Measurements from ENCODE around the gene TFCP2L1.

TFCP2L1 gene

DNA sequence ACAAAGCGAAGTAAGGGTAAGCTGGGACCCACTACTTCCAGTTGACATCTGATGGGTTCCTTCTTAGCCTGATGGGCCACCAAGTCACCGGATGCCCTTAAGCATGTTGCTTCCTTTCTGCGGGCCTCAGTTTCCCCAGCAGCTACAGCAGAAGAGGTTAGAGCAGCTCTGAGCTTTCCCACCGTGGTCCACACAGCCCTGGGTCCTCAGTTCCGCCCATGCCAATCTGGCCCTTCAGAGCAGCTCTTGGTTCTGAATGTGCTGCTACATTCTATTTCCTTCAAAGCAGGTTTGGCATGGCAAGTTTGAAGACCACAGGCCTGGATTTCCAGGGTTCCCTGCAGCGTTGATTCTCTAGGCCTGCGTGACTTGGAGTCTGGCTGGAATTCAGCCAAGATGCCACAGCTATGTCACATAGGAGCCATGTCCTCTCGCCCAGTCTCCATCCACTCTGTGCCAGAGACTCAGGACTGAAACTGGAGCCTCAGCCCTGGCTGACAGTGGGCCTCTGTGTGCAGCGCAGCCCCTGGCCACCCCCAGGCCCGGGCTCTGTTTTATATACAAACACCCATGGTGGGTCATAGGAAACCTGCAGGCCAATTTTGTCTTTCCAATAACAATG, 79.6 kb downstream of the TFCP2L1 start:
- no peak for DNase-seq (ENCODE audit: low read depth, low spot score)
- H3K4me3 ChIP-seq (ENCODE audit: low read length) = no peak overlapping the region

DNA sequence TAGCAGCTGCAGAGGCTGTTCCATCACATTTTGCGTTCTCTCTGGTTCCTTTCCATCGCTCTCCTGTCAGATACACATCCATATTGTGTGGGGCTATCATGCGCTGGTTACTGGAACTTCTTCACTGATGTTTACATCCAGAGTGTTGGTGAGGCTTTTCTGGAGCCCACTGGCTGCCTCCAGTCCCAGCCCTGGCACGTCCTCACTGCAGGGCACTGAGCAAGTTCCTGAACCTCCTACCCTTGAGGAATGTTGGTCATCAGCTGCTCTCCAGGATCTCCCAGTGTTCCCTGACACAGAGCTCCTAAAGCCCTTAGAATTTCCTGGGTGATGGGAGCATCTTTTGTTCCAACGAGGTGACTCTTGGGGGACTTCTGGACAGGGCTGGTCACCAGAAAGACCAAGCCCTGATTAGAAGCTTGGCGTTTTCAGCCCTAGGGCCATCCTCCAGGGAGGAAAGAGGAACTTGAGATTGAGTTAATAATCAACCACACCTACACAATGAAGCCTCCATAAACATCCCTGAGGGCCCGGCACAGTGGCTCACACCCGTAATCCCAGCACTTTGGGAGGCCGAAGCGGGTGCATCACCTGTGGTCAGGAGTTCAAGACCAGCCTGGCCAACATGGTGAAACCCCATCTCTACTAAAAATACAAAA, 81.3 kb downstream of the TFCP2L1 start:
- no peak for DNase-seq (ENCODE audit: low read depth, low spot score)
- no peak overlapping the region for H3K4me3 ChIP-seq (ENCODE audit: low read length)

DNA sequence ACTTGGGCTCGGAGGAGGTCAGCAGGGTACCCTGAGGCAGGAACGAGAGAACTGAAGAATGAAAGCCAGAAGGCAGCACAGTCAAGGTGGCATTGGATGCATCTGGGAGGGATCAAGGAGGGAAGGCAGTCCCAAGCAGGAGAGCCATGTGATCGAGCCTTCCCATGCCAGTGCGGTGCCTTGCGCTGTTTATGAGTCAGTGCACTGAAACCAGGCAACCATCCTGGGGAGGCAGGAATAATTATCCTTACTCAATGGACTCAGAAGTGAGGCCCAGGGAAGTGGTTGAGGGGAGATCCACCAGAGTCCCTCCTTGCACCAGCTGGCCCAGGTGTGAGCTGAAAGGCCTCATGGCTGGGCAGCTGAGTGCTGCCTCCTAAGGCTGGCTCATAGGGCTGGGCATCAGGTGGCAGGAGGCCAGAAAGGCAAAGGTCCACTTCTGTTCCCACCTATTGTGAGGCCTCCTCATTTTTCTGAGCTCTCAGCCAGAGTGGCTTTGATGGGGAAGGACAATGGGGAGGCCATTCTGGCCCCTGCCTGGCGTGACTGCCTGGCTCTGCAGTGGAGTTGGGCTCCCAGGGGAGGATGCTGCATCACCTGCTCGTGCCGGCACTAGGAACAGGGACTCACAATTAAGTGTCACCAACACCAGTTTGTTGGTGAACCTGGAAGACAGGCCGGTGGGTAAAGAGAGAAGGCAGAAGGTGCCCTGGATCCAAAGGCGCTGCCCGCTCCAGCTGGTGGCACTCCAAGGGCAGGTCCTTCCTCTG, 82.3 kb downstream of the TFCP2L1 start:
- H3K4me3 ChIP-seq (ENCODE audit: low read length) = no peak overlapping the region
- no peak for DNase-seq (ENCODE audit: low read depth, low spot score)

DNA sequence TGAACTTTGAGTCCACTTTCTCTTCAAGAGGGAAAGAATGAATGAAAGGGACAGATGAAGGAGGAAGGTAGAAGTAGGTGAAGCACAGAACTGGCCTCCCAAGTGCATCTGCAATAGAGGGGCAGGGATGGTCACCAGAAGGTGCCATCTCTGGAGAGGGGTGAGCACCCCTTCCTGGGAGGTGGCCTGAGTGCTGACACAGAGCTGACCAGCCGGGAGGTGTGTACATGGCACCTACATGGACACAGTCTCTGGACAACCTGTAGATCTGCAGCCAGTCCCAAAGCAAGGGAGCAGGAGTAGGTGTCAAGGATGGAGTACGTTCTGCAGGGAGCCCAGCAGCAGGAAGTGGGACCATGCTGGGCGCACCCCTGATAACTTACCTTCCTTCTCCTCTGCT, 83.2 kb downstream of the TFCP2L1 start:
- DNase-seq (ENCODE audit: low read depth, low spot score) = no peak
- H3K4me3 ChIP-seq (ENCODE audit: low read length) = no peak overlapping the region

DNA sequence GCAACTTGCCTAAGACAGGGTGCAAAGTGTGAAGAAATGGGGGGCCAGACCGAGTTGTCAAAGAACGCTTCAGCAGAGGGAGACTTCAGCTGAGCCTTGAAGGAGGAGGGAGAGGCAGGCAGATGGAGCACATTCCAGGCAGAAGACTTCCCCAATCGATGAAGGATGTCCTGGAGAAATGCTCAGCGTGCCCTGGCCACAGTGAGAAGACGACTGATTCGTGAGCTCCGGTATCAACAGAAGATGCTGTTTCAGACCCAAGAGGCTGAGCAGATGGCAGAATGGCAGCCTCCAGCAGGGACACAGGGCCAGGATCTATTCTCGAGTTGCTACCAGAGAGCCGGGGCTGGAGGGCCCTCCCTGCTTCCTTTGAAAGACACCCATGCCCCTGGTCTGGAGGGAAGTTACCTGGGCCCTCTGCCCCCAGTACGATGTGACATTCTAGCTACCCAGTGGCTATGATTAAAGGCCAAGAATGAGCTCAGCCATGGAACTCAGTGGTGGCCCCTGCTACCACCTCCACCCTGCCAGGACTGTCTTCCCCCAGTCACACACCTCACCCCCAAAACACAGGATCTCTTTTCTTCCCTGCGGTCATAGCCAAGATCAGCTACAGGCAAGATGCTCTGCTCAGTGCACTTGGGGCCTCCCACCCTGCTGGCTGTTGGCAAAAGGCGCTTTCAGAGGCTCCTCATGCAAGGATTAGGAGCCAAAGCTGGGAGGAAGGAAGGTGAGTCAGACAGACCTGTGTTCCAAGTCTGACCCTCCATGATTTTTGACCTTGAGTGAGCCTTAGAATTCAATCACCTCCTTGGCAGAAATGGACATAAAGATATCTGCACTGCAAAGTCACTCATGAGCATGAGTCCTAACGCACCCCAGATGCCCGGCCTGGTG, 84.3 kb downstream of the TFCP2L1 start:
- no peak overlapping the region for H3K4me3 ChIP-seq (ENCODE audit: low read length)
- DNase-seq (ENCODE audit: low read depth, low spot score) = no peak

DNA sequence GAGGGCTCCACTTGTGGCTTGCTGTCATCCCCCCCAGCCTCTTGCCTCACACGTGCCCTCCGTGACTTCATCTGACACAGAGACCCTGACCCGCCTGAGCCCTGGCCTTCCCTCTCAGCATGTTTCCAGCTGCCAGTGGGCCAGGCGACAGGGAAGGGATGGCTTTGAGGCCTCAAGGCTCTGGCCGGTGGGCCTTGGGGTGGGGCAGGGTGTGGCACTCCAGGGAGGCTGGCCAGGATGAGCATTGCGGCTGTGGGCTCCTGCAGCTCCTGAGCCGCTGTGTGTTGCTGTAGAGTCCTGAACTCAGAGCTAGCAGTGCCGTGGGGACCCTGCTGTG, 85.0 kb downstream of the TFCP2L1 start:
- DNase-seq (ENCODE audit: low read depth, low spot score) = no peak
- H3K4me3 ChIP-seq (ENCODE audit: low read length) = no peak overlapping the region

DNA sequence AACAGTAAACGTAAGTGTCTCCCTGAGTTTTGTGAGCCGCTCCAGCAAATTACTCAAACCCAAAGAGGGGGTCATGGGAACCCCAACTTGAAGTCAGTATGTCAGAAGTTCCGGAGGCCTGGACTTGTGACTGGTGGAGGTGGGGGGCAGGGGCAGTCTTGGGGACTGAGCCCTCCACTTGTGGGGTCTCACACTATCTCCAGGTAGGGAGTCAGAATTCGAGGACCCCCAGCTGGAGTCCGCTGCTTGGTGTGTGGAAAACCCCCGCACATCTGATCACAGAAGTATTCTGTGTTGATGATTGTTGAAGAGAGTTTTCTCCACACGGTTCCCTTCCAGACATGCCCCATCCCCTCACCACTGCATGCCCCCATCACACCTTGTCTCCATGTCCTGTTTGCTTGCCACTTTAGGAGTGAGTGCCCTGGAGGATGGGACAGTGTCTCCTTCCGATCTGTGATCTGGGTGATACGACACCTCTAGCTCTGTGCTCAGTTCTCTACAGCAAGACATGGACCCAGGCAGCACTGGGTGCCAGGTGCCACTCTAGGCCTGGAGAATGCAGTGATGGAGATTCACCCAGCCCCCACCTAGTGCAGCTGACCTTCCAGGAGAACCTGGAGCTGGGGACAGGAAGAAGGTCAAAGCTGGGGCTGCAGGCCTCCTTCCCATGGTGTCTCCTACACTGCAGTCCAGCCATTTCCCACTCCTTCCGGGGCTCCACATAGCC, 85.6 kb downstream of the TFCP2L1 start:
- H3K4me3 ChIP-seq (ENCODE audit: low read length) = no peak overlapping the region
- no peak for DNase-seq (ENCODE audit: low read depth, low spot score)

DNA sequence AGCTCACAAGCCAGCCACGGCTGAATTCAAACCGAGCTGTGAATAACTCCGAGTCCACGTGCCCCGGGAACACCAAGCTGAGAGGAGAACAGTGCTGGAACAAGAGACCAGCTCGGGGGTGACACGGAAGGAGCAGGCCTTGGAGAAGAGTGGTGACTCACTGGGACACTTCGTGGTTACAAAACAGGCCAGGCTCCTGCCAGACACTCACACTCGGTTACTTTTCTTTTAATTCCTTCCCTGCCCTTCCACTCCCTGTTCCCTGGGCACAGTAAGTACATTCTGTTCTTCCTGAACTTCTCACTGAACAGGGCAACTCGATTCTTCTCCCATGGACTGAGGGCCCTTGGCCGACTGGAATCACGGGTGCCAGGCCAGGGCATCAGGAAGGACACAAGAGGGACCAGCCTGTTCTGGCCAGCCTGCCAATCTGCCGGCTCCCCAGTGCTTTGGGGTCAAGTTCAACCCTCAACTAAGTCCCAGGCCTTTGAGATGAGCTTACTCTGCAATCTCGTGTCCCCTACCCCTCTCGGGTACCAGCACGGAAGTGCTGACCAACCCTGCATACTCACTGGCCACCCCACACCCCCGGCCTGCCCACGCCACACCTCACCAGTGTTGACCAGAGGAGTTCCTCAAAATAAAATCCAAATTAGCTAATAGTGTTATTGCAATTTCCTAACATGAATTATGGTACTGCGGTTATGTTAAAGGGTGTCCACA, 87.5 kb downstream of the TFCP2L1 start:
- no peak overlapping the region for H3K4me3 ChIP-seq (ENCODE audit: low read length)
- DNase-seq (ENCODE audit: low read depth, low spot score) = no peak

DNA sequence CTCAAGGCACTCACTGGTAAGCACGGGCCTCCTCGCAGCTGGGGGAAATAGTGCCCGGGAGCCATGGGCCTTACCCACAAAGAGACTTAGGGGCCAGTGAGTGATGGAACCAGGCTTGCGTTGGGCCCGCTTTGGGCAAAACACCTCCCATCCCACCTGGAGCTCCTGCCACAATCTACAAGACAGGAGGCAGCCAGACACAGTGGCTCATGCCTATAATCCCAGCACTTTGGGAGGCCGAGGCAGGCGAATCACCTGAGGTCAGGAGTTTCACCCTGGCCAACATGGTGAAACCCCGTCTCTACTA, 88.2 kb downstream of the TFCP2L1 start:
- no peak overlapping the region for H3K4me3 ChIP-seq (ENCODE audit: low read length)
- DNase-seq (ENCODE audit: low read depth, low spot score) = no peak

DNA sequence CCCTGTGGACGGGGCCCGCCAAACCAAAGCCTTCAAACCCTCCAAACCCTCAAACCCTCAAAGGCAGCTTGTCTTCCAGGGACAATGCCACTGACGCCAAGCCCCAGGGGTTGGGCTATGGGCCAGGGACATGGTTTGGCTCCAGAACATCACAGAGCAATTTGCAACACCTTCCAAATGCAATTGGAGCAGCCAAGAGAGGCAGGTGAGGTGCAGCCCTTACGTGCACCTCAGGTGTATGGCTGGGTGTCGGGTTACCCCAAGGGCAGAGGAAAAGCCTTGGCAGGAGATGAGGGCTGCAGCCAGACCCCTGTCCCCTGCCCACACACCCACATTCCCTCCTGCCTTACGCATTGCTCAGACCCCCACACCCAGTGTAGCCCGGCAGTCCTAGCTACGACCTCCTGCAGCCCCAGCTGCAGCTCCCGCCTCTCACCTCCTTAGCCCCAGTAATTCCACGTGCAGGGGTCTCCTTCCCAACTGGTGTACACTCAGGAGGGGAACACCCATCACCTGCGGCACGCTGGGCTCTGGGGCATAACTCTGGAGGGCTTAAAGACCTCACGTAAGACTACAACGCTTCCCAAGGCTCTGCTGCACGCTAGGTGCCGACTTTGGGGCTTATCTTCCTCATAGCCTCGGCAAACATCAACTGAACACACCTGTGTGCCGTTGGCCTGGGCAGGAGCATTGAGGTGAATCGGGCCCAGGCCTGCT, 88.7 kb downstream of the TFCP2L1 start:
- no peak for DNase-seq (ENCODE audit: low read depth, low spot score)
- no peak overlapping the region for H3K4me3 ChIP-seq (ENCODE audit: low read length)

DNA sequence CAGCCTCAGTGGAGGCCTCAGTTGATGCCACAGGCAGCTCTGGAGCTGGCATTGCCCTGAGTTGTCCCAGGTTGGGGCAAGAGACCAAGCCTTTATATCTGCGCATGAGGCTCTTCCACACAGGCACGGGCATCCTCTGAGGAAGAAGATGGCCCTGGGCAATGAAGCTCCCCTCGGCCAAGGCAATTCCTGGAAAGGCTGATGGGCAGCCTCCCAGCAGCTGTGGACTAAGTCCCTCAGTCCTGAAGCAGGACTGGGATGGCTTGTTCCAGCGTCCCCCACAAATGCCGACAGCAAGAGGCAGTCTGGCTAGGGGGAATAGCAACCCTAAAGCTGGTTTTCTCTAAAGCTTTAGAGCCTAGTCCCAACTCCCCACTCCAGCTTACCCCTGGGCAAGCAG, 90.0 kb downstream of the TFCP2L1 start:
- H3K4me3 ChIP-seq (ENCODE audit: low read length) = no peak overlapping the region
- no peak for DNase-seq (ENCODE audit: low read depth, low spot score)

DNA sequence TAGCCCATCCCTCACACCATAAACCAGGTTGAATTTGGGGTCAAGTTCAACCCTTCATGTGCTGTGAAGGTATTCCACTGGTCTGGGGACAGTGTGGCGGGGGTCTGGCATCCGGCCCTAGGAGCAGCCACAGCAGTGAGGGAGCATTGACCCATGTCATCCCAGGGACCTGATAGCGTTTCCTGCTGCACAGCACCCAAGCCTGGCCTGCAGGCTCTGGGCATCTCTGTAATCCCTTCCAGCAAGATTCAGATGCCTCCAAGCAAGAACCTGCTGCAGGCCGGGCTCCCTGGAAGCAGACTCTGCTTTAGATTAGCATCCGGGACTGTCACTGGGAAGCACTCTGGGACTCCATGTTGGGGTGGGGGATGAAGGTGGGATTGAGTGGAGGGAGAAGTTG, 90.4 kb downstream of the TFCP2L1 start:
- H3K4me3 ChIP-seq (ENCODE audit: low read length) = no peak overlapping the region
- DNase-seq (ENCODE audit: low read depth, low spot score) = no peak

DNA sequence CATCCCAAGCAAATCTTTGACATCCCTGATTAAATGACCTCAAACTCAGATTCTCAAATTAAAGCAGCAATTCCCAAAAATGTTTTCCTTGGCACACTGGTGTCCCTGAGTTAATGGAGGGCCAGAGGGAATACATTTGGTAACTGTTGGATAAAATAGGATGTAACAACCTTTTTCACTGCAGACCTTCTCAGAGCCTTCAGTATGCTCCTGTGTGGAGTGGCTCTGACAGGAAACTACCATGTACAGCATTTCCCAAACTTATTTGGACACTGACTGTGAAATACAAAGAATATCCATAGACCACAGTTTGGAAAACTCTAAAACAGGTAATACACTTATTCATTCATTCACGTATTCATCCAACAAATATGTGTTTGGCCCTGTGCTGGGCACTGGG, 91.8 kb downstream of the TFCP2L1 start:
- no peak overlapping the region for H3K4me3 ChIP-seq (ENCODE audit: low read length)
- DNase-seq (ENCODE audit: low read depth, low spot score) = no peak

DNA sequence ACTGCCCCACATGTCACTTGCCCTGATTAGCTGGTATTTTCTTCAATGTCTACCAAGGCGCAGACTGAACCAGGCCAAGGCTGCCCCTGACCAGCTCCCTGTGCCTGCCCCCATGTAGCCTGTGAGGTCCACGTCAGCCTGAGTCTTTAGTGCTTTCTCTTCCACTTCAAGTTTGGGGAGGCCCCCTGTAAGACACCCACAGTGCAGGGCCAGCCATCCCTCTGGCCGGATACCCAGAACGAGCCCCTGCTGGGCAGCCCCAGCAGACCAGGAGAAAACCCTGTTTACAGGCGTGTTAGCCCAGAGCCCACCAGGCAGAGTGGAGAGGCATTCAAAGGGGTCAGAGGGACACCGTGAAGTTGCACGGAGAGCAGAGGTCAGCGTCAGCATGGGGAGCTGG, 92.4 kb downstream of the TFCP2L1 start:
- DNase-seq (ENCODE audit: low read depth, low spot score) = no peak
- H3K4me3 ChIP-seq (ENCODE audit: low read length) = no peak overlapping the region

DNA sequence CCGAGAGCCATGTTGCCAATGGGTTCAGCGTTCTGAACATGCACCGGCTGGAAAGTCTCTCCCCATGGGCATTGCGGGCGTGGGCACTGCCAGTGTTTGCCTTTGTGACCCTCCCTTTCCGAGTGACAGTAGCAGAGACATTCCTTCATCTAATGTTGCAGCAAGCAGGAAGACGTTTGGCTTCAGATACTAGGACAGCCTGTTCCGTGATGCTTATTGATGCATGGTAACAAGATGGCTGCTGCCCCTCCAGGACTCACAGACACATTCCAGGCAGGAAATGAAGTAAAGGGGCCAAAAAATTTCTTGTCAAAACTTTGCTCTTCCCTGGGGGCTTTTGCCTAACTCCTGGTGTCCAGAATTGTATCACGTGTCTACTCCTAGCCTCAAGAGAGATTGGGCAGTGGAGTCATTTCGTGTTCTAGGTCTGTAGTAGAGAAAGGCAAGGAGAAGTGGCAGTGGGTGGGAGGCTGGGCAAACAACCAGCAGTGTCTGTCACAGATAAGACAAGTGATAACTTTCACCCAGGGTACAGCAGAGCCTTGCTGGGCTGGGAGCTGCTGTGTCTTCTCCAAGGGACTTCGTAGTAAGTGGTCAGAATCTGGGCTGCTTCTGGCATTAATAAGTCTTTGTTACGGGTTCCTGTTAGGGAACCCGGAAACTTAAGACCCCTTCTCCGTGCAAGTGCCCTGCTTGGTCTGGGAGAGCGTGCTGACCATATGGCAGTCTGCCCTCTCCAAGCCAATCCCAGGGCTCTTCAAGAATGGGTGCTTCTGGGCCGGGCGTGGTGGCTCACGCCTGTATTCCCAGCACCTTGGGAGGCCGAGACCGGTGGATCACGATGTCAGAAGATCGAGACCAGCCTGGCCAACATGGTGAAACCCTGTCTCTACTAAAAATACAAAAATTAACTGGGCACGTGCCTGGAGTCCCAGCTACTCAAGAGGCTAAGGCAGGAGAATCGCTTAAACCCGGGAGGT, 93.5 kb downstream of the TFCP2L1 start:
- no peak overlapping the region for H3K4me3 ChIP-seq (ENCODE audit: low read length)
- DNase-seq (ENCODE audit: low read depth, low spot score) = no peak

DNA sequence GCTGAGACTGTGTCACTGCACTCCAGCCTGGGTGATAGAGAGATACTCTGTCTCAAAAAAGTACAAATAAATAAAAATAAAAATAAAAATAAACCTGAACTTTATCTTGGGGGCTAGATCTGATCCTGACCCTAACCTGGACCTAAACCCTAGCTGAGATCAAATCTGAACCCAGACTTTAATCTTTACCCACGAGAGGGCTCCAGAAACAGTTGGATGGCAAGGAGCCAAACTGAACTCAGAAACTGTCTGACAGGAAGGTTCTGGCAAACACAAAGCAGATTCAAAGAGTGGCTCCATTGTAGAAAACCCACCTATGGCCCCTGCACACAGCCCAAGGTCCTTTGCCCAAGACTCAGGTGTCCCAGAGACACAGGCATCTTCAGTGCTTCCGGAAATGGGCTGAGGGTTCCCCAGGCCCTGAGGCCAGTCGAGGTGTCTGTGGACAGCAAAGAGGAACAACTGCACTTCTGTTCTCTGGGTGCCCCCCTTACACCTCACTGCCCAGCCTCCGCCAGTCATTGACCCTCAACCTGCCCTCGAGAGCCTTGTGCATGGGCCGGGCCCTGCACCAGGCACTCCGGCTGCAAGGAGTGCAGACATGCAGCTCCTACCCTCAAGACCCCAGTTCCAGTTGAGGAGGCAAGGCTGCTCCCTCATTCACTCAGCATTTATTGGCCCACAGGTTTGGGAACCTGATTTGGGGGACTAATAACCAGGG, 95.2 kb downstream of the TFCP2L1 start:
- H3K4me3 ChIP-seq (ENCODE audit: low read length) = no peak overlapping the region
- DNase-seq (ENCODE audit: low read depth, low spot score) = no peak

All from Jurkat, Clone E6-1 (cell line).